Measurements from ENCODE around the gene HSH2D.

DNA sequence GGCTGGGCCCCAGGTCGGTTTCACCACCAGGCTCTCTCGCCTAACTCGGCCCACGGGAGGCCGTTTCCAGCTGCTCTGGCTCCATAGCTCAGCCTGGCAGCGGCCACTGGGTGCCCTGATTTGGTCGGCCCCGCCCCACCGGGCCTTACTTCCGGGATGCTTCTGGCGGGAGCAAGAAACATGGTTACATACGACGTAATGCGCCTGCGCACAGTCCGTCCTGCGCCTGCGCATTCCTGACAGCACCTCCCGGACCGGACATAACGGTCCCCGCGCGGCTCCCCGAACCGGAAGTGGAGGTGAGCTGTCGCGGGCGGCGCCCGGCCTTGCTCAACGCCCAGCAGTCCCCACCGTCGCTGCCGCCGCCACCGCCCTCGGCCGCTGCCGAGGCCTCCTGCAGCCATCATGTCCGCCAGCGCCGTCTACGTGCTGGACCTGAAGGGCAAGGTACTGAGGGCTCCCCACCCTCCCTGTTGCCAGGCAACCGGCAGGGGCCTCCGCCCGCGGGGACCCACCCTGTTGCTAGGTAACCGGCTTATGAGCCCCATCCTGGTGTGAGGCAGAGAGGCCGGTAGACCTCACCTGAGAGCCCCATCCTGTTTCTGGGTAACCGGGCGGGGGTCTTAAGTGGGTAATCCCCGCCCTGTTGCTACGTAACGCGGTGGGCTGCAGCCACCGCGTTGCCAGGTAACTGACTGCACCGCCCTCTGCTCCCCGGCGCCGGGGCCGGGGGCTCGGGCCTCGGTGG is 54.3 kb downstream of the HSH2D start, which contains the start of gene AP1M1:
- no peak for TF ChIP-seq CTCF (IDR thresholded peaks at IDR 0.05; ENCODE audit: low read length)
- TF ChIP-seq EZH2 (optimal IDR thresholded peaks at IDR 0.05; ENCODE audit: low read depth, low read length), result no peak

Data from MM.1S (cell line).